Fibroblast of skin of scalp (primary cell): Measurements from ENCODE around the gene CCDC157.
A peak's percentile ranks its signal among the peaks of the same experiment; 100 is the strongest.

Source experiments
- DNase-seq: peaks from one replicate; pipeline ENCODE4 v3.0.0-alpha.2; 2013

CCDC157 gene

GRCh38 chr22:30357650-30358215 lies 926 bp downstream of the CCDC157 start:
- no peak for DNase-seq

- no peak for DNase-seq
Measured at GRCh38 chr22:30358541-30358940, 1.7 kb downstream of the CCDC157 start.

GRCh38 chr22:30361916-30362650 lies 5.3 kb downstream of the CCDC157 start:
- no peak for DNase-seq

GRCh38 chr22:30362651-30363281 lies 6.0 kb downstream of the CCDC157 start:
- no peak for DNase-seq

- DNase-seq, result no peak
Measured at GRCh38 chr22:30365891-30366290, 9.1 kb downstream of the CCDC157 start.

- no peak for DNase-seq
Measured at GRCh38 chr22:30368420-30368819, 11.6 kb downstream of the CCDC157 start.

- DNase-seq, result no peak
Measured at GRCh38 chr22:30370641-30371230, 13.9 kb downstream of the CCDC157 start.

GRCh38 chr22:30371321-30371720 lies 14.5 kb downstream of the CCDC157 start:
- DNase-seq, result no peak

- DNase-seq, result no peak
Measured at GRCh38 chr22:30371981-30372380, 15.2 kb downstream of the CCDC157 start.

- no peak for DNase-seq
Measured at GRCh38 chr22:30372915-30373314, 16.1 kb downstream of the CCDC157 start.

- DNase-seq, result no peak
Measured at GRCh38 chr22:30373331-30374325, 16.8 kb downstream of the CCDC157 start.

GRCh38 chr22:30375312-30375849 lies 18.6 kb downstream of the CCDC157 start:
- no peak for DNase-seq

- DNase-seq, result no peak
Measured at GRCh38 chr22:30380011-30380410, 23.2 kb downstream of the CCDC157 start.

GRCh38 chr22:30381264-30381663 lies 24.5 kb downstream of the CCDC157 start:
- no peak for DNase-seq

GRCh38 chr22:30382340-30382739 lies 25.5 kb downstream of the CCDC157 start:
- DNase-seq, result no peak

- DNase-seq, result no peak
Measured at GRCh38 chr22:30383061-30383460, 26.3 kb downstream of the CCDC157 start.

- DNase-seq, result no peak
Measured at GRCh38 chr22:30385942-30386341, 29.1 kb downstream of the CCDC157 start.

GRCh38 chr22:30386608-30386959 lies 29.8 kb downstream of the CCDC157 start:
- no peak for DNase-seq

- peak; percentile 82 for DNase-seq
Measured at GRCh38 chr22:30386960-30387827, 30.4 kb downstream of the CCDC157 start, which contains the start of gene RNF215. Gene RNF215, minus strand, starts transcription at chr22:30387411. Its CDS starts 98 bp downstream, at chr22:30387313.

GRCh38 chr22:30390974-30391691 lies 34.3 kb downstream of the CCDC157 start:
- DNase-seq, result peak; percentile 64
